ENCODE results near the gene NUDCD3.
"Not testable (repeated sequence)": the region's sequence is repeated elsewhere in the genome, so short reads cannot be mapped to it uniquely, and the experiment has no call there.

The NUDCD3 gene

GRCh38 chr7:44438816-44439215 lies 51.6 kb downstream of the NUDCD3 start:
- no peak for TF ChIP-seq CTCF (IDR thresholded peaks at IDR 0.05; ENCODE audit: low read depth, low read length, missing control alignments)
- no peak overlapping the region for H3K4me3 ChIP-seq (ENCODE audit: low read depth, low read length)

GRCh38 chr7:44434201-44434600 lies 56.3 kb downstream of the NUDCD3 start:
- H3K4me3 ChIP-seq (ENCODE audit: low read depth, low read length), result no peak overlapping the region
- no peak for DNase-seq (ENCODE audit: low read depth)
- no peak for TF ChIP-seq CTCF (IDR thresholded peaks at IDR 0.05; ENCODE audit: low read depth, low read length, missing control alignments)

More at GRCh38 chr7:44438816-44439215, 51.6 kb downstream of the NUDCD3 start:
- no peak for DNase-seq (ENCODE audit: low read depth)

GRCh38 chr7:44433255-44434022 lies 57.0 kb downstream of the NUDCD3 start:
- no peak for DNase-seq (ENCODE audit: low read depth)
- TF ChIP-seq CTCF (IDR thresholded peaks at IDR 0.05; ENCODE audit: low read depth, low read length, missing control alignments), result no peak
- H3K4me3 ChIP-seq (ENCODE audit: low read depth, low read length), result no peak overlapping the region

- no peak for DNase-seq (ENCODE audit: low read depth)
Observed at GRCh38 chr7:44432381-44432977, 58.0 kb downstream of the NUDCD3 start.

GRCh38 chr7:44431091-44431608 lies 59.3 kb downstream of the NUDCD3 start:
- peak; percentile 40 for DNase-seq (ENCODE audit: low read depth)
- TF ChIP-seq CTCF (IDR thresholded peaks at IDR 0.05; ENCODE audit: low read depth, low read length, missing control alignments), result peak; percentile 71
- H3K4me3 ChIP-seq (ENCODE audit: low read depth, low read length), result no peak overlapping the region

More at GRCh38 chr7:44432381-44432977, 58.0 kb downstream of the NUDCD3 start:
- H3K4me3 ChIP-seq (ENCODE audit: low read depth, low read length), result no peak overlapping the region
- TF ChIP-seq CTCF (IDR thresholded peaks at IDR 0.05; ENCODE audit: low read depth, low read length, missing control alignments), result no peak

GRCh38 chr7:44430054-44430453 lies 60.4 kb downstream of the NUDCD3 start:
- no peak overlapping the region for H3K4me3 ChIP-seq (ENCODE audit: low read depth, low read length)
- TF ChIP-seq CTCF (IDR thresholded peaks at IDR 0.05; ENCODE audit: low read depth, low read length, missing control alignments), result no peak
- DNase-seq (ENCODE audit: low read depth), result no peak

GRCh38 chr7:44424762-44425161 lies 65.7 kb downstream of the NUDCD3 start:
- DNase-seq (ENCODE audit: low read depth); H3K4me3 ChIP-seq (ENCODE audit: low read depth, low read length): not testable (repeated sequence)
